T-helper 2 cell treated with Interferon-gamma antibody and Interleukin-4, amounts not matched to agents 5 μg/mL and 100 μg/mL, for 36 hours (primary cell): Measurements from ENCODE around the gene SULF2.

Experiments used
- DNase-seq: peaks from one replicate; pipeline ENCODE4 v3.0.0; 2021; ENCODE audit warnings: low spot score
- H3K27ac Mint-ChIP-seq: one replicate; pipeline ENCODE4 v1.8.0; 2021; ENCODE audit warnings: mild to moderate bottlenecking, mixed read lengths
- H3K27me3 Mint-ChIP-seq: one replicate; pipeline ENCODE4 v1.8.0; 2021; ENCODE audit warnings: low read depth, mixed read lengths
- H3K36me3 Mint-ChIP-seq: one replicate; pipeline ENCODE4 v1.8.0; 2021; ENCODE audit warnings: low read depth, mixed read lengths
- H3K4me1 Mint-ChIP-seq: one replicate; pipeline ENCODE4 v1.8.0; 2021; ENCODE audit warnings: low read depth, mixed read lengths
- H3K4me3 Mint-ChIP-seq: one replicate; pipeline ENCODE4 v1.8.0; 2022; ENCODE audit warnings: mild to moderate bottlenecking, moderate library complexity, mixed read lengths
- H3K9me3 Mint-ChIP-seq: one replicate; pipeline ENCODE4 v1.8.0; 2021; ENCODE audit warnings: mixed read lengths

Gene SULF2

DNA sequence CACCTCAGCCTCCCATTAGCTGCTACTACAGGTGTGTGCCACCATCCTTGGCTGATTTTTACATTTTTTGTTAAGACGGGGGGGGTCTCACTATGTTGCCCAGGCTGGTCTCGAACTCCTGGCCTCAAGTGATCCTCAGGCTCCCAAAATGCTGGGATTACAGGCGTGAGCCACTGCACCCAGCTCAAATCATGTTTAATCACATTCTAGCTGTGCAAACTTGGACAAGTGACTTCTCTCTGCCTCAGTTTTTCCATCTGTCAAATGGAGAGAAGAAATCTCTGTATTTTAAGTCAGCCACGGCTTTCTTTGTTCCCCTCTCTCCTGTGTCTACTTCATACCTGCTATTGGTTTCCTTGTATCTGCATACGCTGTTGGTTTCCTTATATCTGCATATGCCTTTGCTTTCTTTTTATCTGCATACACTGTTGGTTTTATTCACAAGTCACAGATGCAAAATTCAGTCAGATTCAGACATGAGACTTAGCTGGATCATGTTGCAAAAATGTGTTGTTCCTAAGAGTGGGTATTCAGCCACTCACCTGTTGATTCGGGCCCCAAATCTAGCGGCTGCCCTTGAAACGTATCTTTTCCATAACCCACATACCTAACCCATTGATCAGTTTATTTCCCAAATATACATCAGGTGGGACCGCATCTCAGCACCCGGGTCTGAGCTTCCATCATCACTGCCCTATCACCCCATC, 30.2 kb downstream of the SULF2 start:
- no peaks in the 10 kb centered on the region for H3K36me3 Mint-ChIP-seq
- no peaks in the 10 kb centered on the region for H3K9me3 Mint-ChIP-seq
- H3K27ac Mint-ChIP-seq, result no peak overlapping the region
- no peak for DNase-seq
- no peaks in the 10 kb centered on the region for H3K4me1 Mint-ChIP-seq
- peaks cover 3% of the 10 kb centered on the region for H3K27me3 Mint-ChIP-seq
- no peak overlapping the region for H3K4me3 Mint-ChIP-seq

DNA sequence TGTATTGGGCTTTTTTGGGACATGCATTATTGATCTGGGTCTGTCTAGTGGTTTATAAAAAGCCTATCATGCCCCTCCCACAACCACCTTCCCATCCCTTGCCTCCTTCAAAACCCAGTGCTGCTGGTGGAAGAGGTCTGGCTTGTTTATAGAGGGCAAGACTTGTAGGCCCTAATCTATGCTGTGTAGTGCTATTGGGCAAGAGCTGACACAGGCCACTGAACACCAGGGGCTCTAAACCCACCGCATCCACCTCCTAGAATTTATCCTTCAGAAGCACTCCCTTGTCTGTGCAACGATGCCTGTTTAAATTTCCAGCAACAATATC, 30.9 kb downstream of the SULF2 start:
- Mint-ChIP-seq H3K27ac (no peak overlapping the region), H3K27me3 (peaks cover 3% of the 10 kb centered on the region), H3K9me3 (no peaks in the 10 kb centered on the region), H3K4me1 (no peaks in the 10 kb centered on the region), H3K4me3 (no peak overlapping the region), H3K36me3 (no peaks in the 10 kb centered on the region)
- DNase-seq, result no peak

- H3K27ac Mint-ChIP-seq, result no peak overlapping the region
- H3K27me3 Mint-ChIP-seq, result peaks cover 3% of the 10 kb centered on the region
- no peak overlapping the region for H3K4me3 Mint-ChIP-seq
- H3K36me3 Mint-ChIP-seq, result no peaks in the 10 kb centered on the region
- DNase-seq, result no peak
- H3K9me3 Mint-ChIP-seq, result no peaks in the 10 kb centered on the region
- H3K4me1 Mint-ChIP-seq, result peaks cover 5% of the 10 kb centered on the region
These were observed 31.5 kb downstream of the SULF2 start for GRCh38 chr20:47753576-47754387.

- H3K36me3 Mint-ChIP-seq, result no peaks in the 10 kb centered on the region
These were observed 33.8 kb downstream of the SULF2 start for GRCh38 chr20:47751449-47751848.

GRCh38 chr20:47749339-47749738, 35.9 kb downstream of the SULF2 start:
- Mint-ChIP-seq H3K36me3 (no peaks in the 10 kb centered on the region), H3K4me3 (no peak overlapping the region), H3K9me3 (no peaks in the 10 kb centered on the region), H3K4me1 (peaks cover 13% of the 10 kb centered on the region), H3K27ac (no peak overlapping the region), H3K27me3 (peaks cover 11% of the 10 kb centered on the region)
- DNase-seq, result no peak

More at GRCh38 chr20:47751449-47751848, 33.8 kb downstream of the SULF2 start:
- peaks cover 13% of the 10 kb centered on the region for H3K4me1 Mint-ChIP-seq
- no peaks in the 10 kb centered on the region for H3K9me3 Mint-ChIP-seq
- no peak for DNase-seq
- peaks cover 10% of the 10 kb centered on the region for H3K27me3 Mint-ChIP-seq
- no peak overlapping the region for H3K27ac Mint-ChIP-seq
- no peak overlapping the region for H3K4me3 Mint-ChIP-seq

DNA sequence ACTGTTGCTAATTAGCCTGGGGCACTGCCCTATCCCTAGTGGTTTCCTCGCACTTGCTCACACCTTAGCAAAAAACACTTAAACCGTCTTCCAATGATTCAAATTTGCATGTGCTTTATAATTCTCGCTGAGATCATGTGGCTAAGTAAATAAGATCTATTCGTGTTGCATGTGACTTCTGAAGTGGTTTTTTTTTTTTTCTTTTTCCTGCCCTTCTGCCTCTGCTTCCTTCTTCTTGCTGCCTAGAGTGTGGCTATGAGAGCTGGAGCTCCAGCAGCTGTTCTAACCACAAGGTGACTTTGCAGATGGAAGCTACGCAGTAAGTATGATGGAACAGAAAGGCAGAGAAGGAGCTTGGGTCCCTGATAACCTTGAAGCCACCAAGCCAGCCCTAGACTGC, 36.5 kb downstream of the SULF2 start:
- H3K4me1 Mint-ChIP-seq, result peaks cover 13% of the 10 kb centered on the region

GRCh38 chr20:47748069-47748468, 37.2 kb downstream of the SULF2 start:
- Mint-ChIP-seq H3K4me3 (no peak overlapping the region), H3K4me1 (peaks cover 13% of the 10 kb centered on the region), H3K36me3 (no peaks in the 10 kb centered on the region), H3K27me3 (peaks cover 11% of the 10 kb centered on the region), H3K9me3 (no peaks in the 10 kb centered on the region), H3K27ac (no peak overlapping the region)
- DNase-seq, result no peak

More for the DNA sequence above, 36.5 kb downstream of the SULF2 start:
- H3K36me3 Mint-ChIP-seq, result no peaks in the 10 kb centered on the region
- no peak for DNase-seq
- no peak overlapping the region for H3K4me3 Mint-ChIP-seq
- peak overlapping the region; percentile 3 for H3K27ac Mint-ChIP-seq
- H3K27me3 Mint-ChIP-seq, result peaks cover 11% of the 10 kb centered on the region
- H3K9me3 Mint-ChIP-seq, result no peaks in the 10 kb centered on the region

DNA sequence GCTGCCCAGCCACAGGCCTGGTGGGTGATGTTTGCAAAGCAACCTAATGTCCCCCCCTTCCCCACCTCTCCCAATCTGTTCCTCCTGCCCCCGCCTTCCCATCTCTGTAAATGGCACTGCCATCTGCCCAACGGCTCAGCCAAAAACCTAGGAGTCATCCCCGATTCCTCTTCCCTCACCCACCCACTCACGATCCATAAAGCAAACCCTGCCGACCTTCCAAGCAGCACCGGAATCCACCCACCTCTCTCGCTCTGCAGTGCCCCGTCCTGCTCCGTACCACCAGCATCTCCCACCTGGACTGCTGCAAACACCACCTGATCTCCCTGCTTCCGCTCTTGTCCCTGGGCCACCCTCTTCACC, 37.6 kb downstream of the SULF2 start:
- Mint-ChIP-seq H3K4me3 (no peak overlapping the region), H3K27me3 (peaks cover 11% of the 10 kb centered on the region), H3K36me3 (no peaks in the 10 kb centered on the region), H3K4me1 (peaks cover 13% of the 10 kb centered on the region), H3K27ac (no peak overlapping the region), H3K9me3 (no peaks in the 10 kb centered on the region)
- DNase-seq, result no peak

GRCh38 chr20:47744803-47745202, 40.5 kb downstream of the SULF2 start:
- Mint-ChIP-seq H3K4me1 (peaks cover 13% of the 10 kb centered on the region), H3K4me3 (no peak overlapping the region), H3K27ac (no peak overlapping the region), H3K9me3 (no peaks in the 10 kb centered on the region), H3K36me3 (no peaks in the 10 kb centered on the region), H3K27me3 (peaks cover 8% of the 10 kb centered on the region)
- no peak for DNase-seq

- no peak for DNase-seq
- H3K27ac Mint-ChIP-seq, result peak overlapping the region; percentile 46
- H3K9me3 Mint-ChIP-seq, result no peaks in the 10 kb centered on the region
- H3K4me1 Mint-ChIP-seq, result peaks cover 7% of the 10 kb centered on the region
- H3K4me3 Mint-ChIP-seq, result no peak overlapping the region
- no peaks in the 10 kb centered on the region for H3K36me3 Mint-ChIP-seq
- H3K27me3 Mint-ChIP-seq, result peaks cover 8% of the 10 kb centered on the region
These were observed 41.6 kb downstream of the SULF2 start for GRCh38 chr20:47743671-47744070.

- no peaks in the 10 kb centered on the region for H3K9me3 Mint-ChIP-seq
- H3K4me1 Mint-ChIP-seq, result no peaks in the 10 kb centered on the region
- H3K4me3 Mint-ChIP-seq, result no peak overlapping the region
- H3K27me3 Mint-ChIP-seq, result peaks cover 2% of the 10 kb centered on the region
- no peak for DNase-seq
- H3K27ac Mint-ChIP-seq, result no peak overlapping the region
- no peaks in the 10 kb centered on the region for H3K36me3 Mint-ChIP-seq
These were observed 43.3 kb downstream of the SULF2 start for GRCh38 chr20:47741669-47742608.

GRCh38 chr20:47740862-47741184, 44.5 kb downstream of the SULF2 start:
- Mint-ChIP-seq H3K27ac (no peak overlapping the region), H3K9me3 (no peaks in the 10 kb centered on the region), H3K4me1 (no peaks in the 10 kb centered on the region), H3K36me3 (no peaks in the 10 kb centered on the region), H3K27me3 (no peaks in the 10 kb centered on the region), H3K4me3 (no peak overlapping the region)
- DNase-seq, result no peak

GRCh38 chr20:47740121-47740861, 45.0 kb downstream of the SULF2 start:
- Mint-ChIP-seq H3K4me3 (no peak overlapping the region), H3K27ac (no peak overlapping the region), H3K36me3 (no peaks in the 10 kb centered on the region), H3K9me3 (no peaks in the 10 kb centered on the region), H3K4me1 (no peaks in the 10 kb centered on the region), H3K27me3 (no peaks in the 10 kb centered on the region)
- no peak for DNase-seq
